ENCODE data around the gene HMGCLL1.

The HMGCLL1 gene

DNA sequence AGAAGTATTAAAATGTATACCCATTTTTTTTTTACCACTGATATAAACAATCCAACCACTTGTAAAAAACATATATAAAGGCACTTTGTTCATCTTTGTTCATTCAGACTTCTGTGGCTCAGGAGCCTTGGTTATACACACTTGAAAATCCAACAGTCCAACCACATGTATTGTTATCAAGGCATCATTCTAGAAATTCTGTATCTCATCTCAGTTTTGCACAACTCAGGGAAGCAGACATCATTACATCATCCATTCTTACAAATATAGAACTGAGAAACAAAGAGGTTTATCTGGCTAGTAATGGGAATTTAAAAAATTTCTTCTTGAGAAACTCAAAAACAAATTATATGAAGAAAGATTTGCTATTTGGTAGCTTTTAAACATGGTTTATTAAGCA, 88.1 kb downstream of the HMGCLL1 start:
- no peak overlapping the region for H3K4me3 ChIP-seq (ENCODE audit: low read depth, low read length)
- TF ChIP-seq, protein P1, sequence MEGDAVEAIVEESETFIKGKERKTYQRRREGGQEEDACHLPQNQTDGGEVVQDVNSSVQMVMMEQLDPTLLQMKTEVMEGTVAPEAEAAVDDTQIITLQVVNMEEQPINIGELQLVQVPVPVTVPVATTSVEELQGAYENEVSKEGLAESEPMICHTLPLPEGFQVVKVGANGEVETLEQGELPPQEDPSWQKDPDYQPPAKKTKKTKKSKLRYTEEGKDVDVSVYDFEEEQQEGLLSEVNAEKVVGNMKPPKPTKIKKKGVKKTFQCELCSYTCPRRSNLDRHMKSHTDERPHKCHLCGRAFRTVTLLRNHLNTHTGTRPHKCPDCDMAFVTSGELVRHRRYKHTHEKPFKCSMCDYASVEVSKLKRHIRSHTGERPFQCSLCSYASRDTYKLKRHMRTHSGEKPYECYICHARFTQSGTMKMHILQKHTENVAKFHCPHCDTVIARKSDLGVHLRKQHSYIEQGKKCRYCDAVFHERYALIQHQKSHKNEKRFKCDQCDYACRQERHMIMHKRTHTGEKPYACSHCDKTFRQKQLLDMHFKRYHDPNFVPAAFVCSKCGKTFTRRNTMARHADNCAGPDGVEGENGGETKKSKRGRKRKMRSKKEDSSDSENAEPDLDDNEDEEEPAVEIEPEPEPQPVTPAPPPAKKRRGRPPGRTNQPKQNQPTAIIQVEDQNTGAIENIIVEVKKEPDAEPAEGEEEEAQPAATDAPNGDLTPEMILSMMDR (IDR thresholded peaks at IDR 0.05; ENCODE audit: low read depth, low read length) = no peak

DNA sequence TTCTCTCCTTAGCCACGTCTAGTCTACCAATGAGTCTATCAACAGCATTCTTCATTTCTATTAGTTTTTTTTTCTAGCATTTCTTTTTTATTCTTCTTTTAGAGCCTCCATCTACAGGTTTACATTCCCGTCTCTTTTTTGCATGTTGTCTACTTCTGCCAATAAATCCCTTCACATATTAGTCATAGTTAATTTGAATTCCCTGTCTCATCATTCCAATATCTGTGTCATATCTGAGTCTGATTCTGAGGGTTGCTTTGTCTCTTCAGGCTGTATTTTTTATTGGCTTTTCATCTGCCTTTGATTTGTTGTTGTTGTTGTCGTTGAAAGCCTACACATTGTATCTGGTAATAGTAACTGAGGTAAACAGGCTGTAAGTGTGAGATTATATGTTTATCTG, 104.6 kb downstream of the HMGCLL1 start:
- no peak overlapping the region for H3K4me3 ChIP-seq (ENCODE audit: low read depth, low read length)
- TF ChIP-seq, protein P1 (IDR thresholded peaks at IDR 0.05; ENCODE audit: low read depth, low read length) = no peak

DNA sequence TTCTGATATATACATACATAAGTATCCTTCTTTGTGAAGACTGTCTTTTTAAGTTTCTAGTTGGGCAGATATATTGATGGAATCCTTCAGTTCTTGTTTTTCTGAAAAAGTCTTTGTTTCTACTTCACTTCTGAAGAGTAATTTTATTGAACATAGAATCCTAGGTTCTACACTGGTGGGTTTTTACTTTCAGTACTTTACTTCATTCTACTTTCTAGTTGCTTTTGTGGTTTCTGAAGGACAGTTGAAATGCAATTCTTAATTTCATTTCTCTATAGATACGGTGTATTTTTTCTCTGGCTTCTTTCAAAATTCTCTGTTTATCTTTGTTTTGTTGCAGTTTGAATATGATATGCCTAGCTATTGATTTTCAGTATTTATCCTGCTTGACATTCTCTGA, 105.3 kb downstream of the HMGCLL1 start:
- no peak overlapping the region for H3K4me3 ChIP-seq (ENCODE audit: low read depth, low read length)
- TF ChIP-seq, protein P1 (IDR thresholded peaks at IDR 0.05; ENCODE audit: low read depth, low read length) = no peak

DNA sequence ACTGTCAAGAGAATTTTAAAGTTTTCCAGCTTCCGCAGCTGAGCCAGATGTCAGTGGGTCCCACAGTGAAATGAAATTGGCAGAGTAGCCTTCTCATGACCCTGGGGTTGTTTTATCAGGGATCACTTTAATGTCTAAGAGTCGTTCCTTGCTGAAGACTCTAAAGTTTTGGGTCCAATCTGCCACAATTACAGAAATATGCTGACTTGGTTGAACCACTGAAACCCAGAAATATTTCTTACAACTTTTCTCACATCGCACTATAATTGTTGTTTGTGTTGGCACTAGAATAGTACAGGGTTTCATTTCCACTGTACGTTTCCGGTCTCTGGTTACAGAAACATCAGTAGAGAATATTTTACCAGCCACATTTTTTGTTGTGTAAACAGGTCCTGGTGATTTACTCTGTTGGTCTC, 109.0 kb downstream of the HMGCLL1 start:
- no peak overlapping the region for H3K4me3 ChIP-seq (ENCODE audit: low read depth, low read length)
- TF ChIP-seq, protein P1 (IDR thresholded peaks at IDR 0.05; ENCODE audit: low read depth, low read length) = no peak

DNA sequence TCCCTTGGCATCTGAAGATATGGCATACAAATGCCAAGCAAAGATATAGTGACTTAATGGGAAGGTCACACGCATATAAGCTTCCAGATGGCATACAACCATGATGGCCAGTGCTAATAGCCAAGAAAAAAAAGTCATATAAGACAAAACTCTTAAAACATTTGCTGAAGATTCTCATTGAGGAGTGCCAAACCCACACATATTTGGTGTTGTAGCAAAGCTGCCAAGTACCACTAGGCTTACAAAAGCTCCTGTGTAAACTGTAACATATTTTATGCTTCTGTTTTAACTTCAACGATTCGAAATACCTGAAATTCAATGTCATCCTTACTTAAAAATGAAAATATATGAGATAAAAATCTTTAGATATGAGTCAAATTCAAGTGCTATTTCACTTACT, 123.0 kb downstream of the HMGCLL1 start:
- H3K4me3 ChIP-seq (ENCODE audit: low read depth, low read length) = no peak overlapping the region
- TF ChIP-seq, protein P1 (IDR thresholded peaks at IDR 0.05; ENCODE audit: low read depth, low read length) = no peak

DNA sequence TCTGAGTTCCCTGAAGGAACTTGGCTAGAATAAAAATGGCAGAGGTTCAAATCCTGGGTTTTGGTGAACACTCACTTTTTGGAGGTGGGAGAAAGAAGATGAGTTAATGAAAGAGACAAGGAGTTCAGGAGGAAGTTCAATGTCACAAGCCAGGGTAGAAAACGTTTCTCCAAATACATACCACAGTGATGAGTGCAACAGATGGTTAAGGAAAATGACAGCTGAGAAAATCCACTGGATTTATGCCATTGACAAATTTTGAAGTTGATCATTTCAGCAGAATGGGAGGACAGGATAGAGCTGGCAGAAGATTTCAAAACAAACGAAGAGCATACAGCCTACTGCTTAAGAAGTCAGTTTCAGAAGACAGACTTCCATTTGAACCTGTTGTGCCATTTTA, 129.0 kb downstream of the HMGCLL1 start:
- H3K4me3 ChIP-seq (ENCODE audit: low read depth, low read length) = no peak overlapping the region
- TF ChIP-seq, protein P1 (IDR thresholded peaks at IDR 0.05; ENCODE audit: low read depth, low read length) = no peak

DNA sequence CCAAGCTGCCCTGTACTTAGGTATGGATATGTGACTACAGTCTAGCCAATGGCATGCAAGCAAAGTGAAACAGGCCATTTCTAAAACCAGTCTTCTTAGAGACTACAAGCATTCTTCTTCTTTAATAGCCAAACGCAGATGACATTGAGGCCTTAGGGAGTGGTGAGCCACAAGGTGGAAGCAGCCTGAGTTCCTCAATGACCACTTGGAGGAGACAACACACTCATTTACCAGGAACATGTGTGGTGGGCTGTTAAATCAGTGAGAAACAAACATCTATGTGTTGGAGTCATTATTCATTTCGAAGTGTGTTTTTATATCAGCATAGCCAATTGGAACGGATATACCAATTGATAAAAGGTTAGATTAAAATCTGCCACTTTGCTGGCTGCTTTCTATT, 129.8 kb downstream of the HMGCLL1 start:
- TF ChIP-seq, protein P1 (IDR thresholded peaks at IDR 0.05; ENCODE audit: low read depth, low read length) = no peak
- no peak overlapping the region for H3K4me3 ChIP-seq (ENCODE audit: low read depth, low read length)

Measured in WI38 (cell line).